Islet of Langerhans (tissue), 1 donor: ENCODE measurements around the gene C1QTNF9B.
"Not testable (repeated sequence)": the region's sequence is repeated elsewhere in the genome, so short reads cannot be mapped to it uniquely, and the experiment has no call there.

Source experiments
- FAIRE-seq: peaks from one replicate; lab custom pipeline; 2011; peaks lifted over from hg19 to GRCh38; lab: Jason Lieb, UNC

Gene C1QTNF9B

GRCh38 chr13:23893791-23894190 lies 3.5 kb downstream of the C1QTNF9B start:
- not testable (repeated sequence) for FAIRE-seq

GRCh38 chr13:23889615-23890607 lies 7.4 kb downstream of the C1QTNF9B start:
- FAIRE-seq = no peak

DNA sequence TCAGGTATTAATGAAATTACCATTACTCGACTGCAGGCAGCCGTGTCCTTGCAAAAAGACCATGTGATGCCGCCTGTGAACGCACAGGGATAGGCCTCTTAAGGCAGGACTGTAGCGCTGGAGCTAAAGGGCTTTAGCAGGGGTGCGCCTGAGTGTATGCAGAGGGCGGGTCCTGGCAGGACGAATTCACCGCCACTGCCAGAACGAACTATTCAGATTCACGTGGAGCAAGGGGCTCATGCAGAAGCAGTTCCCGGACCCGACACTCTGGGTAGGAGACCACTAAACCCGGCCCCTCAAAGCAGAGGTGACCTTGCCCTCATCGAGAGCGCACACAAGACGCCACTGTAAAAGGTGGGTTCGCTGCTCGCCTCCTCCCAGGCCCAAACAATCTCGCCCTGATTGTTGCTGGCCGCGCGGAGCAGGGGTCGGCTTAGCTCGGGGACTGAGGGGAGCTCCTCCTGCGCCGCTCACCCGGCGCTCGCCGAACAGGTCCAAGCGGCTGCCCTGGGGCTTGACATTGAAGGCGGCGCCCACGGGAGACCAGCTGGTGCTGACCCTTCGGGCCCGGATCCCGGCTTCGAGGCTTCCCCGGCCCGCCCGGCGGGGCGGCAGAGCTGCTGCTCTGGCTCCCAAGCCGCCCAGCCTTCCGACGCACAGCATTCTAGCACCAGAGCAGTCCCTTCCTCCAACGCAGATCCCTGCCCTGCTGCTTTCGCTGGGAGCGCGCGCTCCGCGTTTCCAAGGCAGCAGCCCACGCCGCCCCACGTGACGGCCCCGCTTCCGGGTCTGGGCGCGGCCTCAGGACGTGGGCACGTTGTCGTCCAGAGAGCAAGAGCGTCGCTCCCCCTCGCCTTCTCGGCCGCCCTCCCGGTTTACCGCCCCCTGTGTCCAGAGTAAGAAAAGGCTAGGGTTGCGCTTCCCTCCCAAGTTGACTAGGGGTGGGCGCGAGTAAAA lies 8.4 kb downstream of the C1QTNF9B start, which contains the start of gene MIPEP:
Gene MIPEP (minus strand): TSS at position 743 of the 957 bp plus-strand sequence. CDS start 80 bp downstream, at position 663.
- no peak for FAIRE-seq

DNA sequence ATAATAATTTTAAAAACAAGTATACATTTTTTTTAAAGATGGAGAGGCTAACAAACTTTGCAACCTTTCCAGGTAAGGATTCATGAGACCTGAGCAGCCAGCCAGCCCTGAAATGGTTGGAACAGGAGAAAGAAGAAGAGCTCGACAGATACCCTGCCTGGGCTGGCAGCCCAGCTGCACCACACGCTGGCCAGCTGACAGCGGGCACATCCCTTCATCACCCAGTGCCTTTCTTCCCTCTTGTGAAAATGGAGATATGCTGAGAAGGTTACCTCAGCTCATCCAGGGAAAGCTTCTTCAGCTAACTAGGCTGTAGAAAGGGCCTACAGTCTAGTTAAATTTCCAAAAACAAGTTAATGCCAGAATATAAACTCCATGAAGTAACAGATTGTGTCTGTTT lies 12.9 kb downstream of the C1QTNF9B start:
- FAIRE-seq = not testable (repeated sequence)

GRCh38 chr13:23883255-23883654 lies 14.0 kb downstream of the C1QTNF9B start:
- no peak for FAIRE-seq

- not testable (repeated sequence) for FAIRE-seq
These were observed 15.9 kb downstream of the C1QTNF9B start for GRCh38 chr13:23881402-23881800.

GRCh38 chr13:23880493-23881401 lies 16.6 kb downstream of the C1QTNF9B start:
- not testable (repeated sequence) for FAIRE-seq

DNA sequence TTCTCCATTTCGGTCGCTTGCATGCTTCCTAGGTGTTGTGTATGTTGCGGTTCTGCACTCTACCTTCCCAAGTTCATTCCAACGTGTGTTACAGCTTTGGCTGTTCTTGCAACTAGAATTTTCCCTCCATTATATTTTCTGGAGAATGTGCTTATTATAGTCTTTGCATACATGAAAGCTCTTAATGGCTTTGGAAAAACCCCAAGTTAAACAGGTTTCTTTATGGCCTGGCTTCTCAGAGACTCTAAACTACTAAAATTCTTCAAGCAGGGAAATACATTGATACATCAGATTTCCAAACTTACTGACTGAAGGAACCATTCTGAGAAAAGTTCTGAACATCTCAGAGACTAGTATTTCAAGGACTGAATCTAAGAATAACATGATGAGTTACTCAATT lies 20.0 kb downstream of the C1QTNF9B start:
- no peak for FAIRE-seq

GRCh38 chr13:23876265-23876664 lies 21.0 kb downstream of the C1QTNF9B start:
- no peak for FAIRE-seq

DNA sequence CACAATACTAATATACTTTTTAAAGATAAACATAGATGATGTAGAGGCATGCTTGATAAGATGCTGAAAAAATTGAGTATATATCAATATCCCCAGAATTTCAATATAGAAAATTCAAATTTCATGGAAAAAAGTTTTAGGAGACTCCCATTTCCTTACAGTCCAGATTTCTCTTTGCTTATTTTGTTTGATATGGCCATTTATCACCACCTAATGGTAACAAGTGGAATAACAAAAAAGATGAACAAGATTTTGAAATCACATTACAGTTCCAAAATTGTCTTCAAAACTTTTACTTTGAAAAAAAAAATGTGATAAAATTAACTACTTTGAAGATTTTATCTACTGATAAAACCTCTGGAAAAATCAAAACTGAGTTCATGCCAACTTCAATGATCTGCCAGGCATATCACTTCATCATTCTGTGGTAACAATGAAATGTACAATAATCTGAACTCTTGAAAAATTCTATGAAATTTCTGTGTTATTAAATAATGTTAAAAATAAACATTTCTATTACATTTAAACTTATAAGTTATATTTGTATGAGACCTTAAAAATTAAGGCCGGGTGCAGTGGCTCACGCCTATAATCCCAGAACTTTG lies 25.6 kb downstream of the C1QTNF9B start:
- peak; percentile 99 for FAIRE-seq

GRCh38 chr13:23870356-23871140 lies 26.8 kb downstream of the C1QTNF9B start:
- FAIRE-seq = no peak

DNA sequence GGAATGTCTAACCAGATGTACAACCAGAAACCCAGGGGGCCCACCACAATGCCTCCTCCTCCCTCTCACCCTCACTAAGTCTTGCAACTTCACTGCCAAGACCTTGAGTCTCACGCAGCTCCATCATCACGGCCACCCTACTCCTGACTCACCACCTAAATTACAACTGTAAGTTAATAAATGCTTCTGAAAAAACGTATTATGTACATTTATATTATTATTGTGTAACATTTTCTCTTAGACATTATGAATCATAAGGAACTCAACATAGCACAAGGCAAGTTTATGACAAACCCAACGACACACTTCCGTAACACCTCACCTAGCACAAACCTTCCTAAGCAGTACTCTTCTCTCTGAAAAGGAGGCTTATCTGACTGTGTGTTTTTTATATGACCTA lies 28.8 kb downstream of the C1QTNF9B start:
- FAIRE-seq = no peak

DNA sequence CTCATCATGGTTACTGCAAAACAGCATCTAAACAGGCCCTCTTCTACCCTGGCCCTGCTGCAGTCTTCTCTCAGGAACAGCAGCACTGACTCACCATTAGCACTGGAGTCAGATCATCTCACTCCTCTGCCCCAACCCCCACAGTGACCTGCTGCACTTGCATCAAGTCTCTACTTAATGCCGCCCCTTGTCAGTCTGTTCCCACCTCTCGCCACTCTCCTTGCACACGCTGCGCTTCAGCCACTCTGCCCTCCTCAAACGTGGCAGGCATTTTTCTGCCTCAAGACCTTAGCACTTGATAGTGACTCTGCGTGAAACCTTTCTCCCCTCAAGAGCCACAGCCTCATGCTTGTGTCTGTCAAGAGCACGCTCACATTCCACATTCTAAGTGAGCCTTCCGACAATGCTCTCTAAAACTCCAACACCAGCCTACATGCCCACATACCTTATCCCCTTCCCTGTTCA lies 30.2 kb downstream of the C1QTNF9B start:
- no peak for FAIRE-seq

- FAIRE-seq = no peak
These were observed 30.8 kb downstream of the C1QTNF9B start for GRCh38 chr13:23866420-23867026.

DNA sequence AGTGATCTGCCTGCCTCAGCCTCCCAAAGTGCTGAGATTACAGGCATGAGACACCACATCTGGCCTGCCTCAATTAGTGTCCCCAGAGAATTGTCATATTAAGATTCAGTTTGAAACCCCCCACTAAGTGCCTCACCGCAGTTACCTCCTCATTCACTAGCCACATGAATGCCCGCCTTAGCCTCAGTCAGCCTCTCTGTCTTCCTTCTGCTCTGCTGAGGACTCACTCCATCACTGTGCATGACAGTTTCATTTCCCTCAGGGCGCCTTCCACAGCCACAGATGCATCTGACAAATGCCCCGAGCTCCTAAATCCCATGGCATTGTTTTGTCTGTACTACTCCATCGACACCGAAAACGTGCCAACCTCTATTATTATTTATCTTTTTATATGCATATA lies 31.4 kb downstream of the C1QTNF9B start:
- FAIRE-seq = no peak

DNA sequence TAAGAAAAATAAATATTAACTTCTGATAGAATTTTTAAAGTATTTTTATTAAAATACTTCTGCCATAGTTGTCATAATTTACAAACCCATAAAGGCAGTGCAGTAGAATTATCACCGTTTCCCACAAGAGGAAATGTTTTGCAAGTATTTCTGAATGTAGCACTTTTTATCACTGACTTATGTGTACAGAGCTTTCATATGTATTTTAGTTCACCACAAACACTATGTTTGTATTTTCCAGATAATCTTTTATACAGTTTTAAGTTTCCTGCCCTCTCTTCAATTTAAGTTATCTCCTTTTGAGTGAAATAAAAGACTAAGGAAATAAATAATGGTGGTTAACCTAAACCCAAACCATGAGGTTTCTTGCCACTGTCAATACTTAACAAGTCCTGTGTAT lies 32.3 kb downstream of the C1QTNF9B start:
- no peak for FAIRE-seq

- no peak for FAIRE-seq
These were observed 36.0 kb downstream of the C1QTNF9B start for GRCh38 chr13:23861310-23861709.

GRCh38 chr13:23859904-23860303 lies 37.4 kb downstream of the C1QTNF9B start:
- no peak for FAIRE-seq

DNA sequence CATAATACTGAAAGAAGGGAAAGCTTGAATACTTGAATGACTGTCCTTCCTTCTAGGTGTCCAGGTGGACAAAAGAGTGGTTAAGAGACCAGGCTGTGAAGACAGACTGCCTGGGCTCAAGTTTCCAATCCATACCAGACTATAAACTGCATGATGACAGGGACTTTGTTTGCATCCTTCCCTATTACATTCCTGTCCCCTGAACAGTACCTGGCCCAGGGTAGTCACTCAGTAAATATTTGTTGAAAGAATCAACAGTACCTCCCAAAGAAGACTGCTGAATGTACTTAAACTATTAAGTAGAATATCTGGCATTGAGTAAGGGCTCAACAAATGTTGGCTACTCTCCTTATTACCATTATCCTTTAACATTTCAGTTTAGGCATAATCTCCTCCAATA lies 37.8 kb downstream of the C1QTNF9B start:
- no peak for FAIRE-seq

GRCh38 chr13:23858546-23858945 lies 38.8 kb downstream of the C1QTNF9B start:
- no peak for FAIRE-seq
